ENCODE results near the gene MYH2. TPM values are rescaled to one million over a fixed set of nuclear protein-coding genes. Genes with fewer than 3 reads are reported as not detected.

Gene MYH2
- total RNA-seq, 1 donor from 2014 or later, result not detected

GRCh38 chr17:10477701-10478100, 71.8 kb downstream of the MYH2 start:
- TF ChIP-seq CTCF (IDR thresholded peaks at IDR 0.05; ENCODE audit: insufficient read depth, low read length, severe bottlenecking), result no peak
- Histone ChIP-seq H3K4me3 (ENCODE audit: low read depth, low read length) (no peak overlapping the region), H3K36me3 (ENCODE audit: control insufficient read depth, insufficient read depth, low read length) (no peaks in the 10 kb centered on the region), H3K27me3 (ENCODE audit: control insufficient read depth, insufficient read depth, low read length) (no peaks in the 10 kb centered on the region)
- DNase-seq (ENCODE audit: low read depth) (no peak), FAIRE-seq (no peak)

GRCh38 chr17:10474536-10474935, 74.9 kb downstream of the MYH2 start:
- no peak for TF ChIP-seq CTCF (IDR thresholded peaks at IDR 0.05; ENCODE audit: insufficient read depth, low read length, severe bottlenecking)
- Histone ChIP-seq H3K27me3 (ENCODE audit: control insufficient read depth, insufficient read depth, low read length) (no peaks in the 10 kb centered on the region), H3K4me3 (ENCODE audit: low read depth, low read length) (no peak overlapping the region), H3K36me3 (ENCODE audit: control insufficient read depth, insufficient read depth, low read length) (no peaks in the 10 kb centered on the region)
- no peak for DNase-seq (ENCODE audit: low read depth)
- no peak for FAIRE-seq

- DNase-seq (ENCODE audit: low read depth) (peak; percentile 18), FAIRE-seq (no peak)
- TF ChIP-seq CTCF (IDR thresholded peaks at IDR 0.05; ENCODE audit: insufficient read depth, low read length, severe bottlenecking), result no peak
- no peak overlapping the region for H3K4me3 ChIP-seq (ENCODE audit: low read depth, low read length)
- no peaks in the 10 kb centered on the region for H3K36me3 ChIP-seq (ENCODE audit: control insufficient read depth, insufficient read depth, low read length)
- no peaks in the 10 kb centered on the region for H3K27me3 ChIP-seq (ENCODE audit: control insufficient read depth, insufficient read depth, low read length)
Observed at GRCh38 chr17:10471858-10472257, 77.6 kb downstream of the MYH2 start.

Other genes starting within 250 kb of the MYH2 start
- gene MYH13, start 176.7 kb downstream of the MYH2 start, total RNA-seq, result under 0.01 TPM in 1 of 2 replicates, not detected in the other
- not detected in 2 replicates for gene MYH8, start 127.7 kb downstream of the MYH2 start, total RNA-seq
- gene MYH4, start 80.1 kb downstream of the MYH2 start, total RNA-seq, result not detected in 2 replicates
- gene MYH1, start 31.1 kb downstream of the MYH2 start, total RNA-seq, result not detected in 2 replicates
- 1.1 and 1.4 TPM in 2 replicates for gene MYH3, start 107.7 kb upstream of the MYH2 start, total RNA-seq
- gene SCO1, start 147.9 kb upstream of the MYH2 start, total RNA-seq, result 24.2 and 26.8 TPM in 2 replicates
- gene ADPRM, start 147.9 kb upstream of the MYH2 start, total RNA-seq, result 14.1 and 20.5 TPM in 2 replicates
- gene TMEM220, start 180.4 kb upstream of the MYH2 start, total RNA-seq, result 0.79 and 0.90 TPM in 2 replicates